ENCODE results near the gene SNX13. TPM values are rescaled to one million over a fixed set of nuclear protein-coding genes. Genes with fewer than 3 reads are reported as not detected.

Gene SNX13
- polyA plus RNA-seq, 1 of the 3 experiments (the other 2 are of a cell fraction), result 13.0 TPM

DNA sequence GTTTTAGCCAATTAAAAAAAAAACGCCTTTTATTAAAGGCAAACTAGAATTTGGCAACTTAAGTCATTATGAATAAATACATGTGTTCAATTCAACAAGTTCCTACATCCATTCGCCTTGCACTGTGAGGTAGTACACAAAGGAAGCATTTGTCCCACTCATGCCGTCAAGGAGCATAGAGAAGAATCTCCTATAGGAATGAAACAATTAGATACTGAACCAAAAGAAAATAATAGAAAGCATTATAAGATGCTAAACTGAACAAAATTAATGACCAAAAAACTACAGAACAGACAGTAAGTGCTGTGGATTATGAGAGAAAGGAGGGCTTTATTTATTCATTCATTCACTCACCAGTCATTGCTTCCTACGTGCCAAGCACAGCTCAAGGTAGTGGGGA lies 42.2 kb downstream of the SNX13 start:
- peaks cover 16 to 18% of the 10 kb centered on the region in 2 experiments for H3K36me3 ChIP-seq (replicated peaks in 1 of 2; ENCODE audit: control insufficient read depth in 1 of 2, insufficient read depth in 2 of 2, low read length in 1 of 2)
- H3K9me2 ChIP-seq, result no peaks in the 10 kb centered on the region
- DNase-seq, result no peak
- H3K27ac ChIP-seq (ENCODE audit: low read depth in 2 of 2, low read length in 1 of 2), result no peak overlapping the region
- no peaks in the 10 kb centered on the region for H3K9me3 ChIP-seq
- H3F3A ChIP-seq (replicated peaks; ENCODE audit: insufficient read depth), result no peaks in the 10 kb centered on the region
- WGBS (ENCODE audit: low lambda C conversion rate), result 96% methylated on average over 4 of the region's 4 CpGs
- no peaks in the 10 kb centered on the region for H3K27me3 ChIP-seq (ENCODE audit: insufficient read depth)
- peaks cover 5% of the 10 kb centered on the region; the same call in 1 of the 2 replicates for H3K79me2 ChIP-seq (ENCODE audit: insufficient read depth)
- TF ChIP-seq RFX5 (IDR thresholded peaks at IDR 0.05; ENCODE audit: low read length) (no peak), MXI1 (IDR thresholded peaks at IDR 0.05; ENCODE audit: low read depth, low read length) (no peak), JUND (IDR thresholded peaks at IDR 0.05) (no peak), YY1 (IDR thresholded peaks at IDR 0.05; ENCODE audit: low read depth) (no peak), FOXJ3 (CRISPR knock-in tag; IDR thresholded peaks at IDR 0.05) (no peak), POLR2AphosphoS5 (IDR thresholded peaks at IDR 0.05; ENCODE audit: low read depth, low read length) (no peak), FOSL2 (IDR thresholded peaks at IDR 0.05; ENCODE audit: borderline replicate concordance, low read depth) (no peak), ELF1 (IDR thresholded peaks at IDR 0.05) (no peak)
- TF ChIP-seq, protein P1, sequence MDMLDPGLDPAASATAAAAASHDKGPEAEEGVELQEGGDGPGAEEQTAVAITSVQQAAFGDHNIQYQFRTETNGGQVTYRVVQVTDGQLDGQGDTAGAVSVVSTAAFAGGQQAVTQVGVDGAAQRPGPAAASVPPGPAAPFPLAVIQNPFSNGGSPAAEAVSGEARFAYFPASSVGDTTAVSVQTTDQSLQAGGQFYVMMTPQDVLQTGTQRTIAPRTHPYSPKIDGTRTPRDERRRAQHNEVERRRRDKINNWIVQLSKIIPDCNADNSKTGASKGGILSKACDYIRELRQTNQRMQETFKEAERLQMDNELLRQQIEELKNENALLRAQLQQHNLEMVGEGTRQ (IDR thresholded peaks at IDR 0.05; ENCODE audit: borderline replicate concordance, low read depth, low read length), result no peak
- ChIA-PET POLR2A (no interaction called here), CTCF (no interaction called here)
- H3K4me1 ChIP-seq (ENCODE audit: control insufficient read depth in 1 of 2, insufficient read depth in 2 of 2, low read depth in 1 of 2, low read length in 1 of 2), result peaks cover 0 to 2% of the 10 kb centered on the region in 2 experiments; a peak in 1 of 4 replicates
- H2AFZ ChIP-seq (ENCODE audit: low read depth), result no peak overlapping the region
- no peaks in the 10 kb centered on the region for H4K20me1 ChIP-seq (ENCODE audit: insufficient read depth)
- H3K9ac ChIP-seq, result no peak overlapping the region
- H3K4me2 ChIP-seq, result no peak overlapping the region
- H3K4me3 ChIP-seq (ENCODE audit: low read depth in 2 of 2, low read length in 1 of 2), result no peak overlapping the region

DNA sequence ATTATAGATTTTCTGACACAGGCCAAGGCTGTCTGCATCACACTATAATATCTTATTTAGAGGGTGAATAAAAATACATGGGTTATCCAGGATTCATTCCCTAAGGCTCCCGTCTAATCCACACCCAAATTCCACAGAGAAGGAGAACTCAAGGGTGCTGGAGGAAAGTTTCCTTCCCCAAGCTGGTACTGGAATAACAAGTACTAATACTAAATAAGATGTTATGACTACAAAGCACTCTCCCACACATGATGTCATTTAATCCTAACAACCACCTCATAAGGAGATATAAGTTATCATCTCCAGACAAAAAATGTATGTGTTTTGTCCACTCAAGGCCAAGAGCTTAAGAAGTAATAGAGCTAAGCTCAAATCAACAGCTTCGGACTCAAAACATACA lies 53.0 kb downstream of the SNX13 start:
- Histone ChIP-seq H3K4me3 (ENCODE audit: low read depth in 2 of 2, low read length in 1 of 2) (no peak overlapping the region), H2AFZ (ENCODE audit: low read depth) (no peak overlapping the region), H3K27me3 (ENCODE audit: insufficient read depth) (no peaks in the 10 kb centered on the region), H3K4me2 (no peak overlapping the region), H4K20me1 (ENCODE audit: insufficient read depth) (no peaks in the 10 kb centered on the region), H3K4me1 (ENCODE audit: control insufficient read depth in 1 of 2, insufficient read depth in 2 of 2, low read depth in 1 of 2, low read length in 1 of 2) (no peaks in the 10 kb centered on the region), H3K27ac (ENCODE audit: low read depth in 2 of 2, low read length in 1 of 2) (no peak overlapping the region), H3K9me2 (no peaks in the 10 kb centered on the region), H3F3A (replicated peaks; ENCODE audit: insufficient read depth) (no peaks in the 10 kb centered on the region), H3K9me3 (no peaks in the 10 kb centered on the region), H3K36me3 (replicated peaks in 1 of 2; ENCODE audit: control insufficient read depth in 1 of 2, insufficient read depth in 2 of 2, low read length in 1 of 2) (peaks cover 60 to 61% of the 10 kb centered on the region in 2 experiments), H3K9ac (no peak overlapping the region), H3K79me2 (ENCODE audit: insufficient read depth) (no peaks in the 10 kb centered on the region)
- 95% methylated on average over 2 of the region's 2 CpGs for WGBS (ENCODE audit: low lambda C conversion rate)
- ChIA-PET POLR2A (no interaction called here), CTCF (interaction anchor here (0.6 to 1.0 kb wide), 3 partner anchors 25 to 791 kb away, joined by 3 read pairs; no protein-coding TSS in a partner anchor)
- no peak for DNase-seq
- no peak for TF ChIP-seq TEAD4 (IDR thresholded peaks at IDR 0.05; ENCODE audit: borderline replicate concordance, insufficient read depth)
- TF ChIP-seq FOXJ3 (CRISPR knock-in tag; IDR thresholded peaks at IDR 0.05), result no peak
- no peak for TF ChIP-seq FOXM1 (IDR thresholded peaks at IDR 0.05; ENCODE audit: low read depth)
- TF ChIP-seq, protein P2, sequence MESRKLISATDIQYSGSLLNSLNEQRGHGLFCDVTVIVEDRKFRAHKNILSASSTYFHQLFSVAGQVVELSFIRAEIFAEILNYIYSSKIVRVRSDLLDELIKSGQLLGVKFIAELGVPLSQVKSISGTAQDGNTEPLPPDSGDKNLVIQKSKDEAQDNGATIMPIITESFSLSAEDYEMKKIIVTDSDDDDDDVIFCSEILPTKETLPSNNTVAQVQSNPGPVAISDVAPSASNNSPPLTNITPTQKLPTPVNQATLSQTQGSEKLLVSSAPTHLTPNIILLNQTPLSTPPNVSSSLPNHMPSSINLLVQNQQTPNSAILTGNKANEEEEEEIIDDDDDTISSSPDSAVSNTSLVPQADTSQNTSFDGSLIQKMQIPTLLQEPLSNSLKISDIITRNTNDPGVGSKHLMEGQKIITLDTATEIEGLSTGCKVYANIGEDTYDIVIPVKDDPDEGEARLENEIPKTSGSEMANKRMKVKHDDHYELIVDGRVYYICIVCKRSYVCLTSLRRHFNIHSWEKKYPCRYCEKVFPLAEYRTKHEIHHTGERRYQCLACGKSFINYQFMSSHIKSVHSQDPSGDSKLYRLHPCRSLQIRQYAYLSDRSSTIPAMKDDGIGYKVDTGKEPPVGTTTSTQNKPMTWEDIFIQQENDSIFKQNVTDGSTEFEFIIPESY (IDR thresholded peaks at IDR 0.05; ENCODE audit: borderline replicate concordance, low read depth), result no peak
- no peak for TF ChIP-seq SMC3 (IDR thresholded peaks at IDR 0.05; ENCODE audit: low read depth, low read length)
- TF ChIP-seq SIN3A (IDR thresholded peaks at IDR 0.05; ENCODE audit: borderline replicate concordance, low read depth, low read length), result no peak
- no peak for TF ChIP-seq NFIC (IDR thresholded peaks at IDR 0.05; ENCODE audit: borderline replicate concordance)
- TF ChIP-seq, protein P3, sequence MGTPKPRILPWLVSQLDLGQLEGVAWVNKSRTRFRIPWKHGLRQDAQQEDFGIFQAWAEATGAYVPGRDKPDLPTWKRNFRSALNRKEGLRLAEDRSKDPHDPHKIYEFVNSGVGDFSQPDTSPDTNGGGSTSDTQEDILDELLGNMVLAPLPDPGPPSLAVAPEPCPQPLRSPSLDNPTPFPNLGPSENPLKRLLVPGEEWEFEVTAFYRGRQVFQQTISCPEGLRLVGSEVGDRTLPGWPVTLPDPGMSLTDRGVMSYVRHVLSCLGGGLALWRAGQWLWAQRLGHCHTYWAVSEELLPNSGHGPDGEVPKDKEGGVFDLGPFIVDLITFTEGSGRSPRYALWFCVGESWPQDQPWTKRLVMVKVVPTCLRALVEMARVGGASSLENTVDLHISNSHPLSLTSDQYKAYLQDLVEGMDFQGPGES (IDR thresholded peaks at IDR 0.05; ENCODE audit: low read depth, low read length), result no peak
- TF ChIP-seq CHD2 (IDR thresholded peaks at IDR 0.05; ENCODE audit: low read length, partially characterized antibody), result no peak
- TF ChIP-seq, protein P4, sequence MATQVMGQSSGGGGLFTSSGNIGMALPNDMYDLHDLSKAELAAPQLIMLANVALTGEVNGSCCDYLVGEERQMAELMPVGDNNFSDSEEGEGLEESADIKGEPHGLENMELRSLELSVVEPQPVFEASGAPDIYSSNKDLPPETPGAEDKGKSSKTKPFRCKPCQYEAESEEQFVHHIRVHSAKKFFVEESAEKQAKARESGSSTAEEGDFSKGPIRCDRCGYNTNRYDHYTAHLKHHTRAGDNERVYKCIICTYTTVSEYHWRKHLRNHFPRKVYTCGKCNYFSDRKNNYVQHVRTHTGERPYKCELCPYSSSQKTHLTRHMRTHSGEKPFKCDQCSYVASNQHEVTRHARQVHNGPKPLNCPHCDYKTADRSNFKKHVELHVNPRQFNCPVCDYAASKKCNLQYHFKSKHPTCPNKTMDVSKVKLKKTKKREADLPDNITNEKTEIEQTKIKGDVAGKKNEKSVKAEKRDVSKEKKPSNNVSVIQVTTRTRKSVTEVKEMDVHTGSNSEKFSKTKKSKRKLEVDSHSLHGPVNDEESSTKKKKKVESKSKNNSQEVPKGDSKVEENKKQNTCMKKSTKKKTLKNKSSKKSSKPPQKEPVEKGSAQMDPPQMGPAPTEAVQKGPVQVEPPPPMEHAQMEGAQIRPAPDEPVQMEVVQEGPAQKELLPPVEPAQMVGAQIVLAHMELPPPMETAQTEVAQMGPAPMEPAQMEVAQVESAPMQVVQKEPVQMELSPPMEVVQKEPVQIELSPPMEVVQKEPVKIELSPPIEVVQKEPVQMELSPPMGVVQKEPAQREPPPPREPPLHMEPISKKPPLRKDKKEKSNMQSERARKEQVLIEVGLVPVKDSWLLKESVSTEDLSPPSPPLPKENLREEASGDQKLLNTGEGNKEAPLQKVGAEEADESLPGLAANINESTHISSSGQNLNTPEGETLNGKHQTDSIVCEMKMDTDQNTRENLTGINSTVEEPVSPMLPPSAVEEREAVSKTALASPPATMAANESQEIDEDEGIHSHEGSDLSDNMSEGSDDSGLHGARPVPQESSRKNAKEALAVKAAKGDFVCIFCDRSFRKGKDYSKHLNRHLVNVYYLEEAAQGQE (IDR thresholded peaks at IDR 0.05; ENCODE audit: low read depth, low read length), result no peak
- TF ChIP-seq TCF12 (IDR thresholded peaks at IDR 0.05), result no peak
- TF ChIP-seq, protein P5, sequence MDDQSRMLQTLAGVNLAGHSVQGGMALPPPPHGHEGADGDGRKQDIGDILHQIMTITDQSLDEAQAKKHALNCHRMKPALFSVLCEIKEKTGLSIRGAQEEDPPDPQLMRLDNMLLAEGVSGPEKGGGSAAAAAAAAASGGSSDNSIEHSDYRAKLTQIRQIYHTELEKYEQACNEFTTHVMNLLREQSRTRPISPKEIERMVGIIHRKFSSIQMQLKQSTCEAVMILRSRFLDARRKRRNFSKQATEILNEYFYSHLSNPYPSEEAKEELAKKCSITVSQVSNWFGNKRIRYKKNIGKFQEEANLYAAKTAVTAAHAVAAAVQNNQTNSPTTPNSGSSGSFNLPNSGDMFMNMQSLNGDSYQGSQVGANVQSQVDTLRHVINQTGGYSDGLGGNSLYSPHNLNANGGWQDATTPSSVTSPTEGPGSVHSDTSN (IDR thresholded peaks at IDR 0.05), result no peak
- no peak for TF ChIP-seq RAD21 (IDR thresholded peaks at IDR 0.05; ENCODE audit: low read length)
